Hepatocyte (in vitro differentiated cells): ENCODE results near the gene SUPT3H.

Experiments
- EZH2 ChIP-seq: fragments of 200-600 bp; sonication (generic); IDR thresholded peaks from 2 replicates; pipeline ENCODE4 v1.6.1; 2016; ENCODE audit warnings: antibody characterized with exemption, mild to moderate bottlenecking, borderline replicate concordance
- TF ChIP-seq, protein P1 (sequence below): fragments of 200-600 bp; sonication (generic); IDR thresholded peaks from 2 replicates; pipeline ENCODE4 v1.5.1; 2016; ENCODE audit warnings: antibody characterized with exemption, mild to moderate bottlenecking; ENCODE audit not compliant: poor library complexity

DNA sequence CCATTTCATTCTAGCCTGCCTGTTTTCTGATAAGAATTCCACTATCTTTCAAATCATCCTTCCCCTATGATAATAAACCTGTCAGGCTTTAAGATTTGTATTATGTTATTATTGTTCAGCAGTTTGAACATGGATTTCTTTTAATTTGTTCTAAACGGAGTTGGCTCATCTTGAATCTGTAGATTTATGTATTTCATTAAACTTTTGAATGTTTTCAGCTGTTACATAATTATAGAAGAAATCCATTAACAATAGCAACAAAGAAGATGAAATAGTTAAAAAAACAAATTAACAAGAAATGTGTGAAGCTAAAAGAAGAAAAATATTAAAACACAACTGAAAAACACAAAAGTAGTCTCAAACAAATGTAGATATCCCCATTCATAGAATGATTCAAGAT is 273.3 kb downstream of the SUPT3H start:
- TF ChIP-seq, protein P1, sequence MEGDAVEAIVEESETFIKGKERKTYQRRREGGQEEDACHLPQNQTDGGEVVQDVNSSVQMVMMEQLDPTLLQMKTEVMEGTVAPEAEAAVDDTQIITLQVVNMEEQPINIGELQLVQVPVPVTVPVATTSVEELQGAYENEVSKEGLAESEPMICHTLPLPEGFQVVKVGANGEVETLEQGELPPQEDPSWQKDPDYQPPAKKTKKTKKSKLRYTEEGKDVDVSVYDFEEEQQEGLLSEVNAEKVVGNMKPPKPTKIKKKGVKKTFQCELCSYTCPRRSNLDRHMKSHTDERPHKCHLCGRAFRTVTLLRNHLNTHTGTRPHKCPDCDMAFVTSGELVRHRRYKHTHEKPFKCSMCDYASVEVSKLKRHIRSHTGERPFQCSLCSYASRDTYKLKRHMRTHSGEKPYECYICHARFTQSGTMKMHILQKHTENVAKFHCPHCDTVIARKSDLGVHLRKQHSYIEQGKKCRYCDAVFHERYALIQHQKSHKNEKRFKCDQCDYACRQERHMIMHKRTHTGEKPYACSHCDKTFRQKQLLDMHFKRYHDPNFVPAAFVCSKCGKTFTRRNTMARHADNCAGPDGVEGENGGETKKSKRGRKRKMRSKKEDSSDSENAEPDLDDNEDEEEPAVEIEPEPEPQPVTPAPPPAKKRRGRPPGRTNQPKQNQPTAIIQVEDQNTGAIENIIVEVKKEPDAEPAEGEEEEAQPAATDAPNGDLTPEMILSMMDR = no peak
- TF ChIP-seq EZH2 = no peak
